Measurements from ENCODE around the gene DIS3L. TPM values are rescaled to one million over a fixed set of nuclear protein-coding genes. Genes with fewer than 3 reads are reported as not detected.

Gene DIS3L
- 22.8 and 23.6 TPM in 2 replicates for total RNA-seq

DNA sequence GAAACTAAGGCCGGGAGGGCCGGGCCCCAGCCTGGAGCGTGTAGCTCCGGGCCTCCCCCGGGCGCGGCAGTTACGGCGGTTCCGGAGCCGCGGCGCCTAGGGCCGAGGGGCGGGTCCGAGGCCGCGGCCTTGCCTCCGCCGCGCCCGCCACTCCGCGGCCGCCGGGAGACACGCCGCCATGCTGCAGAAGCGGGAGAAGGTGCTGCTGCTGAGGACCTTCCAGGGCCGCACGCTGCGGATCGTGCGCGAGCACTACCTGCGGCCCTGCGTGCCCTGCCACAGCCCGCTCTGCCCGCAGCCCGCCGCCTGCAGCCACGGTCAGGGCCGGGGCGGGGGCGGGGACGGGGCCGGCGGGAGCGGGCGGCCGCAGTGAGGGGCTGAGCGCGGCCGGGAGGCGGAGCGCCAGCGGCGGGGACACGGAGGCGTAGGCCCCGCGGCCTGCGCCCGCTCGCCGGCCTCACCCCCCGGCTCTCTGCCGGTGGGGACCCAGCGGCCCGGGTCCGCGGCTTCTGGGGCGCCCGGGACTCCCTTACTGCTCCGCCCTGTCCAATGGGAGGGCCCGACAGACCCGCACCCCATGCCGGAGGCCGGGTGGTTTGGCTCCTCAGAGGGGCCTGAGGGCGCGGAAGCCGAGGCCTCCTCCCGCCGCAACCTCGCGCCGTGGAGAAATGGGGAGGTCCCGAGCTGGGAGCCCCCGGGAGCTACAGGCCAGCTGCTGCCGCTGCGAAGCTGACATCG lies at the start of gene DIS3L:
Gene DIS3L (plus strand): TSS at position 150 of the 738 bp plus-strand sequence. CDS start 29 bp downstream, at position 179.

DNA sequence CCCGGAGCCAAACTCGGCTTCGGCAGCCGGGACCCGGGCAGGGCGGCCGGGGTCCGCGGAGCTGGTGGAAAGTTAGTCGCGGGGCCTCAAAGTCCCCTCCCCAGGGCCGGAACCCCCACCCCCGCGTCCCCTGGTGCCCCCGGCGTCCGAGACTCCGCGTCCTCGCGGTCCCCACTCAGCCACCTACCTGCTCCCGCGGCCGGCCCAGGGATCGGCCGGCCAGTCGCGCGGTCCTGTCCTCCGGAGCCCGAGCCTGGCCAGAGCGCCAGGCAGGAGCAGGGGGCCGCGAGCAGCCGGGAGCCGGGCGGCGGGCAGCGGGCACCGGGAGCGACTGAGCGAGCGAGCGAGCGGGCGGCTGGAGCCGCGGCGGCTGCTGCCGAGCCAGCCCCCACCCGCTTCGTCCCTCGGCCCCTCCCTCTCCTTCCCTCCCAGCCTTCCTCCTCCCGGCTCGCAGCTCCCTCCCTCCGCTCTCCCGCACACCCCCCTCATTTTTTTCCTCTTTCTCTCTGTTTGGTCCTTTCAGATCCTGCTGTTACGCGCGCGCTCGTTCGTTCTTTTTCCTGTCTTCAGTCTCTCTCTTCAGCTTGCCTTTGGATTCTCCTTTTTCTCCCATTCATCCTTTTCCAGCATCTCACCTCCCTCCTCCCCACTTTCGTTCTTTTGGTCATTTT lies 39.8 kb upstream of the DIS3L start, which contains the start of gene MEGF11:
Gene MEGF11 (minus strand): TSS at position 333 of the 671 bp plus-strand sequence. CDS start 125,347 bp downstream, outside the sequence.

DNA sequence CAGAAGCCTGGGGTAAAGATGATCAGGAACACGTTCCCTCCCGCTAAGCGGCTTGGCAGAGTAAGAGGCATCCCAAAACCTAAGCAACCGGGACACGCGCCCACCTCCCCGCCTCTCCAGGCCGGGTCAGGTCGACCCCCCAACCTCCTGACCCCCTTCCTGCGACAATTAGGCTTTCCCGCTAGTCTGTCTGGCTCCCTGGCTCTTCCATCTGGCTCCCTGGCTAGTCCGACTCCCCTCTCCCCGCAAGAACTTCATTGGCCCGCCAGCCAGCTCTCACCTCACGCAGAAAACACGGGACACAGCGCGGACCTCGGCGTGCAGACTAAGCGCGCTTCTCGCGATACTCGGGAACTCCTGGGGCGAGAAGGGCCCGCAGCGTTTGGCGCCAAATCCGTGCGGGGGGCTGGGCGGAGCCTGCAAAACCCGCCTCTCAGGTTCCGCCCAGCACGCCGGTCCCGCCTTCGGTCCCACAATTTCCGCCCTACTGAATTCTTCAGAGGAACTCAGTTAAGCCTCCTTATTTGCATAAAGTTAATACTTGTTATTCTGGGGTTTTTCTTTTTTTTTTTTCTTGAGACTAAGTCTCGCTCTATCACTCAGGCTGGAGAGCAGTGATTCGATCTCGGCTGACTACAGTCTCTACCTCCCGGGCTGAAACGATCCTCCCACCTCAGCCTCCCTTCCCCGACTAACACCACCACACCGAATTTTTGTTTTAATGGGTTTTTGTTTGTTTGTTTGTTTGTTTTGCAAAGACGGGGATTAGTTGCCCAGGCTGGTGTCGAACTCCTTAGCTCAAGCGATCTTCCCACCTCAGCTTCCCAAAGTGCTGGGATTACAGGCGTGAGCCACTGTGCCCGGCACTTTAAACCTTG lies 63.2 kb downstream of the DIS3L start, which contains the start of gene TIPIN:
Gene TIPIN (minus strand): TSS at position 327 of the 878 bp plus-strand sequence. CDS start 3,738 bp downstream, outside the sequence.

Other genes with a start within 250 kb of the DIS3L start
- gene MEGF11, start 39.8 kb upstream of the DIS3L start, total RNA-seq: not detected in 2 replicates
- 4.3 and 7.6 TPM in 2 replicates for gene TIPIN, start 63.1 kb downstream of the DIS3L start, total RNA-seq
- 27.1 and 28.5 TPM in 2 replicates for gene MAP2K1, start 93.3 kb downstream of the DIS3L start, total RNA-seq
- gene SNAPC5, start 204.2 kb downstream of the DIS3L start, total RNA-seq: 18.6 and 21.8 TPM in 2 replicates
- gene RPL4, start 211.3 kb downstream of the DIS3L start, total RNA-seq: 1,966 and 2,559 TPM in 2 replicates
- 11.1 and 11.8 TPM in 2 replicates for gene ZWILCH, start 211.8 kb downstream of the DIS3L start, total RNA-seq